ENCODE results near the gene RTN1.
A peak's percentile ranks its signal among the peaks of the same experiment; 100 is the strongest.

The RTN1 gene

DNA sequence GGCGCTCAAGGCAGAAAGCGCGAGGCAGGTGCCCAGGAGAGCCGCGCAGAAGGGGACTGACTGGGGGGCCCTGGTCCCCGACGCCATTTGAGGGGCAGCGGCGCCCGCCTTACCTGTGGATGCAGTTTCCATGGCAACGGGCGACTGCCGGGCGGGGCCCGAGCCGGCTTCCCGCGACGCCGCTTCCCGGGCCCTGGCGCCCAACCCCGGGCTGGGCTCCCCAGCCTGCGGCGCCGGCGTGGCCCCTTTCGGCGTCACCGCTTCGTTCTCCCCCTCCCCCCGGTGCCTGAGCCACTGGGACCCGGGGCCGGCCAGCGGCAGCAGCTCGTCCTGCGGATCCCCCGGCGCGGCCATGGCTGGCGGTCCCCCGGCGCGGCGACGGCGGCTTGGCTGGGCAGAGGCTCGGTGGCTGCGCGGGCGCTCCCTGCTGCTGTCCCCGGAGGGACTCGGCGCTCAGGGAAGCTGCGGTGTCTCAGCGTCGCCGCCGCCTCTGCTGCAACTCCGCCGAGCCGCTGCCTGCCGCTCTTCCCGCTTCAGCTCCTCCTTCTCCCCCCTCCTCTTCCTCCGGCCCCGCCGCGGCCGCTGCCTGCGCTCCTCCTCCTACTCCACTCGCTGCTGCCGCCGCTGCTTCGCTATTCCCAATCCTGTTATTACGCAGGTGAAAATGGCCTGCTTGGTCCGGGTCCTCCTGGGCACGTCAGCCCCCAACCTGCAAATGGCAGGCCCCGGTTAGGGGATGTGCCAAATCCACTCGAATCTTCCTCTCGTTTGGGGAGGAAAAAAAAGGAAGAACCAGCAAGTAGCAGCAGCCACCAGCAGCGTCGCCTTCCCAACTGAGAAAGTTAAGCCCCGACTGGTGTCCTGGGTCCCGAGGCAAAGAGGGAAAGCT lies at the start of gene RTN1:
RTN1 (minus strand) TSS at position 500 of the 889 bp plus-strand sequence; CDS start at position 354, 146 bp downstream.
- DNase-seq, result peak; percentile 23

DNA sequence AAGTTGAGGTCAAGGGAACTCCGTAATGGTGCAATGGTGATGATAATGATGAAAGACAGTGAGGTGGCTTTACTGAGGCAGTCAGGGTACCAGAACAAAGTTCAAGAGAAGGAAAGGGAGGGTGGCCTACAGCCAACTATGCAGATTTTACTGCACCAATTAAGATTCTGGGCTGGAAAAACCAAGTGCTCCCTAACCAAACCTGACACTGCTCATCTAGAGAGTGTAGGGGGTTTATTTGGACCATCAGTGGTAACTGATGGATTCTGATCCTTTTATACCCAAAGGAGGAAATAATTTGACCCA lies 49.8 kb upstream of the RTN1 start:
- DNase-seq, result no peak

DNA sequence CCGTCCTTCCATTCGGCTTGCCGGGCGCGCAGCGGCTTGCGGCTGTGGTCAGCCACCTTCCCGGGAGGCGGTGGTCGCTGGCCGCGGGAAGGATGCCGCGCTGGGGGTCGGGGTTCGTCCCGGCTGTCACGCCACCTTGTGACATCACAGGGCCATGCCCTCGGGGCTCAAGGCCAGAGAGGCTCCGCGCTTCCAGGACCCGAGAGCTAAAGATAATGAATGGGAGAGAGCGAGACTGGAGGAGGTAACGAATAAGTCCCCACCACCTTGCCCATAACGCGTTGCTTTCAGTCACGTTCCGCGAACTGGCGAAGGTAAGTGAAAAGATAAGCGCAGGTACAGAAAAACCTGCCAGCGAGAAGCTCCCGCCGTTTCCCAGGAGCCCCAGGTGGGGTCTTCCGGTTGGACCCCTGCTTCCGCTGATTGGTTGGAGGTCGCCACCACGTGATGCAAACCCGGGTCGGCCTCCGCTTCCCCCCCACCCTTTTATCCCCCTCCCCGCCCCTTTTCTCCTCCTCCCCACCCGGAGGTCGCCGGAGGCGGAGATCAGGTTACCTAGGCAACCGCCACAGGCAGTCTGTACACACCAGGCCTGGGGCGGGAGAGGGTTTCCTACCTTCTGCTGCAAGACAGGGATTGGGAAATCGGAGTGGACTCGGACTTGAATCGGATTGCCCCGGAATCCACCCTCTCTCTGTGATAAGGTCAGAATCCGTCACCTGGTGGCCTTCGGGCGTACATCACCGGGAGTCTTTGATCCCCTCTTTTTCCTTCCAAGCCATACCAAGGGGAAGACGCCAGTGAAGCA lies 49.2 kb upstream of the RTN1 start, which contains the start of gene LRRC9:
LRRC9 (plus strand) TSS at position 575 of the 808 bp plus-strand sequence.
- peak; percentile 86 for DNase-seq

- peak; percentile 6 for DNase-seq
These were observed 48.4 kb upstream of the RTN1 start for GRCh38 chr14:59918824-59919569.

GRCh38 chr14:59913187-59913586 lies 42.6 kb upstream of the RTN1 start:
- DNase-seq, result no peak

- DNase-seq, result no peak
These were observed 41.9 kb upstream of the RTN1 start for GRCh38 chr14:59912443-59912842.

GRCh38 chr14:59905188-59905587 lies 34.6 kb upstream of the RTN1 start:
- no peak for DNase-seq

GRCh38 chr14:59904184-59904583 lies 33.6 kb upstream of the RTN1 start:
- no peak for DNase-seq

- no peak for DNase-seq
These were observed 30.0 kb upstream of the RTN1 start for GRCh38 chr14:59900556-59900955.

GRCh38 chr14:59897757-59898383 lies 27.3 kb upstream of the RTN1 start:
- DNase-seq, result peak; percentile 37

DNA sequence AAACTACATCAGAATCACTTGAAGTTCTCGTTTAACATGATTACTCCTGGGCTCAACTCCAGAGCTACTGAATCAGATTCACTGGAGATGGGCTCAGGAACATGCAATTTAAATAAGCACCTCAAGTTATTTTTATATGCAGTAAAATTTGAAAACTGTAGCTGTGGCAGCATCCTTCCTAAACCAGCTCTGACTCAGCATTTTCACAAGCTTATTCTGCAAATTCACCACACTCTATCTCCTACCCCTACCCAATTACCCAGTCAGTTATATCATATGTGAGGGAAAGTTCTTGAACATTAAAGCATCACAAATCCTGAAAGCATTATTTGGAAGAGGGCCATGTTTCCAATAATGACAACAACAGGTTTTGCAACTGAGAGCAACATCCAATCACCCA lies 25.1 kb upstream of the RTN1 start:
- DNase-seq, result no peak

DNA sequence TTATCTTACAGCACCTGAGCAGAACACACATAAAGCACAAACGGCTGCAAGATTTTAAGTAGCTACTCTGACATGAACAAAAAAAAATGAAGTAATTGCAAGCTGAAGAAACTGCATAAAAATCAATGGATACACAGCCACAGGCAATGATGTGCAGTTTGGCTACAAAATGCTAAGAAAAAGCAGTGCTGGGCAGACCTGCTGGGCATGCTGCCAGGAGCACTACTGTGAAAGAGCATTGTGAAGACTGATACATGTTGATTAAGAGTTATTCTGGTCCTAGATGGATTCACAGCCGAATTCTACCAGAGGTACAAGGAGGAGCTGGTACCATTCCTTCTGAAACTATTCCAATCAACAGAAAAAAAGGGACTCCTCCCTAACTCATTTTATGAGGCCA lies 20.1 kb upstream of the RTN1 start:
- no peak for DNase-seq

- no peak for DNase-seq
These were observed 12.4 kb upstream of the RTN1 start for GRCh38 chr14:59882957-59883356.

- DNase-seq, result no peak
These were observed 555 bp upstream of the RTN1 start for GRCh38 chr14:59871166-59871495.

DNA sequence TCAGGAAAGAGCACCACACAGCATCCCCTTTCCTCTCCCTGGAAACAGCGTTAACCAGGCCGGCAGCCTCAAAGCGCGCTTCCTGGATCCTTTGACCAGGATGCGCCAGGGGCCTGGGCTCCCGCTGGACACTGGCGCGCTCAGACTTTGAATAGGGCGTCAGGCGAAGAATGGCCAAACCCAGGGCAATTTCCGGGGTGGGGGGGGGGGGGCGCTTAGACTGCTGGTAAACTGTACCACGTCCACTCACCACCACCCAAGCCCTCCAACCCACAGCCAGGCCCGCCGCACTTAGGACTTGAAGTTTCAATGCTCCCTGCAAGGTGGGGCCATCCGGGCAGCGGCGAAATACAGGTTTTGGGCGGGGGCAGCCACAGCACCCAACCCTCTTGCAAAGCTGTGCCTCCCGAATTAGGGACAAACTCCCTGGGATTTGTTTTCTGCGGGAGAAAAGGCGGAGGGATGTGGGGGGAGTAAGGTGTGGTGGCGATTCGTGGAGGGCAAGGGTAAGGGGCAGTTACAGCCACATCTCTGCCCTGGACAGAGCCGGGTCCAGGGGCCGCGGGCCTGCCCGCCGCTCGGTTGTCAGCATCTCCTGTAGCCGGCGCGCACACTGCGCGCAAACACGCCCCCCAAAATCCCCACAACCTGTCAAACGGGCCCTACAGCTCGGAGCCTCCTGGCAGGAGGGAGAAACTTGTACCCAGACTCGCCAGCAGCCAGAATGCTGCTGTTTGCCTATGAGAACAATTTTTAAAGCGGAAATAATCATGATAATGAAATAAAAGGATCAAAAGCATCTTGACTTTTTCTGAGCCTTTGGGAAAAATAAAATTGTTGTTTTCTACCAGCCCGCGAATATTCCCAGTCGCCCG lies 958 bp downstream of the RTN1 start:
- no peak for DNase-seq

DNA sequence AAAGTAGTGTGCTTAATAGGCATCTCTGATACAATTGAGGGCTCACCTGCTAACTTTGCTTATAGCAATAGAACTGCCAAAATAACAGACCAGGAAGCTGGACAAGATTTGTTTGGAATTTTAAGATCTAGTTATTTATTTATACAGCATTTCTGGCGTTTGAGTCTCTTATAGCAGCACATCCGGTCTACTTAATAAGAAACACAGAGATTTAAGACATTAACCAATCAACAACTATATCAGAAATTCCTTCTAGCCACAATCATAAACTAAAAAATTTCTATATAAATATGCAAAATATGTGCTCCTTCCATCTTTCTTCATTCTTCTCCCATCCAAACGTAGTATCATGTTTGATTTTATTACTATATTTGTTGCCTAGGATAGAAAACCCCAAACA lies 2.6 kb downstream of the RTN1 start:
- DNase-seq, result no peak

DNA sequence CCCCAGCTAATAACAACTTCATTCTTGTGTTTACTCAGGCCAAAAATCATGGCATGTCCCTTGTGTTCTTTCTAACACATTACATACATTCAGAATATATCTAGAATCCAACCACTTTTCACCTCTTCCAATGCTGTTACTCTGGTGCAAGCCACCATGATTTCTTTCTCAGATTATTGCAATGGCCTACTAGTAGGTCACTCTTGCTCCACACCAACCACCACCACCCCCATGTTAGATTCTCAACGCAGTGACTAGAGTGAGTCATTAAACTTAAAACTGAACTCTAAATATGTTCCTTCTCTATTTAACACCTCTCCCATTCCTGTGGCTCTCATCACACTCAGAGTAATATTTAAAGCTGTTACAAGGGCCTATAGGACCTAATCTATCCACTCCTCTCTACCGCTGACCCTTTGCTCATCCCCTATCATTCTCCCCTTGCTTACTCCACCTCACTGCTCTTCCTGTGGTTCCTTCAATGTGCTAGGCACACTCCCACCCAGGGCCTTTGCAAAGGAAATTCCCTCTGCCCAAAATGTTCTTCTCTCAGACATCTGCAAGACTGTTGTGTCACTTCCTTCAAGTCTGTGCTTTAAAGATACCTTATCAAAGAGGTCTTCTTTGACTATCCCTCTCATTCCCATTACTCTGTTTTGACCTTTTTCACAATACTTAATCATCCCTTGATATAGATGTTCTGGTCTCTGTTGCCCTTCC lies 6.6 kb downstream of the RTN1 start:
- DNase-seq, result no peak

DNA sequence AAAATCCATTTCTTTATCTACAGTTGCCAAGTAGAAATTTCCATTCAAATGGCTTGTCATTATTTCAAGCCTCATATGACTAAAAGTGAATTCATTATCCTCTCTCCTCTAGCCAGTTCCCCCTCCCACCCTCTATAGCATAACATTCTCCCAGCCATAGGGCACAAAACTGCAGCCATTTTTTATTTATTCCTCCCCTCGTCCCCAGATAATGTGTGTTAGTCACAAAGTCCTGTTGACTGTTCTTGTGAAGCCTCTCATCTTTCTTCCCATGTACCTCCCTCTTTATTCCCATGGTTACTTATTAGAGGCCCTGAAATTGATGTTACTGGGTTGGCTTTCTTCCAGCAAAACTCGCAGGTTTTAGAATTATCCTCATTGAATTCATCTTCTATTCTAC lies 13.2 kb downstream of the RTN1 start:
- no peak for DNase-seq

- DNase-seq, result no peak
These were observed 18.2 kb downstream of the RTN1 start for GRCh38 chr14:59852350-59852749.

GRCh38 chr14:59850458-59850857 lies 20.1 kb downstream of the RTN1 start:
- DNase-seq, result no peak

GRCh38 chr14:59849411-59850130 lies 21.0 kb downstream of the RTN1 start:
- DNase-seq, result no peak

All from SHP77 treated with DMSO at 0.1 percent for 48 hours (cell line).